ENCODE results near the gene HNRNPH1. TPM values are rescaled to one million over a fixed set of nuclear protein-coding genes. Genes with fewer than 3 reads are reported as not detected.

HNRNPH1 gene
- total RNA-seq, 2 experiments from 2014 or later: 811 to 1,007 TPM

GRCh38 chr5:179617930-179618329 lies 5.5 kb downstream of the HNRNPH1 start:
- CTCF ChIA-PET: interaction anchor here (1.5 kb wide), 1 partner anchor 61 kb away, joined by 3 read pairs; no protein-coding TSS in a partner anchor
- peaks cover 66% of the 10 kb centered on the region for H3K4me1 Mint-ChIP-seq
- no peaks in the 10 kb centered on the region for H3K27me3 Mint-ChIP-seq
- no peaks in the 10 kb centered on the region for H3K9me3 Mint-ChIP-seq (ENCODE audit: low read depth)
- ATAC-seq: no peak
- peak overlapping the region; percentile 69 for H3K27ac Mint-ChIP-seq
- H3K36me3 Mint-ChIP-seq: peaks cover 85% of the 10 kb centered on the region
- no peak overlapping the region for H3K4me3 Mint-ChIP-seq
- DNase-seq: no peak

GRCh38 chr5:179616002-179616594 lies 7.4 kb downstream of the HNRNPH1 start:
- Mint-ChIP-seq H3K9me3 (ENCODE audit: low read depth) (no peaks in the 10 kb centered on the region), H3K27ac (peak overlapping the region; percentile 39), H3K36me3 (peaks cover 79% of the 10 kb centered on the region), H3K27me3 (no peaks in the 10 kb centered on the region), H3K4me1 (peaks cover 64% of the 10 kb centered on the region), H3K4me3 (no peak overlapping the region)
- DNase-seq: no peak
- no peak for ATAC-seq
- CTCF ChIA-PET: interaction anchor here (0.7 kb wide), 1 partner anchor 8 kb away, joined by 3 read pairs; the partner anchor contains the start of gene HNRNPH1

GRCh38 chr5:179615203-179615602 lies 8.3 kb downstream of the HNRNPH1 start:
- Mint-ChIP-seq H3K4me1 (peaks cover 64% of the 10 kb centered on the region), H3K36me3 (peaks cover 79% of the 10 kb centered on the region), H3K9me3 (ENCODE audit: low read depth) (no peaks in the 10 kb centered on the region), H3K4me3 (no peak overlapping the region), H3K27me3 (no peaks in the 10 kb centered on the region), H3K27ac (no peak overlapping the region)
- no peak for DNase-seq
- CTCF ChIA-PET: interaction anchor here (4.8 kb wide), 1 partner anchor 7 kb away, joined by 35 read pairs; the partner anchor contains the start of gene HNRNPH1
- no peak for ATAC-seq

GRCh38 chr5:179614745-179615144 lies 8.7 kb downstream of the HNRNPH1 start:
- no peaks in the 10 kb centered on the region for H3K9me3 Mint-ChIP-seq (ENCODE audit: low read depth)
- H3K4me1 Mint-ChIP-seq: peaks cover 65% of the 10 kb centered on the region
- CTCF ChIA-PET: interaction anchor here (4.8 kb wide), 1 partner anchor 7 kb away, joined by 35 read pairs; the partner anchor contains the start of gene HNRNPH1
- ATAC-seq: no peak
- H3K36me3 Mint-ChIP-seq: peaks cover 79% of the 10 kb centered on the region
- DNase-seq: no peak
- H3K27me3 Mint-ChIP-seq: no peaks in the 10 kb centered on the region
- no peak overlapping the region for H3K4me3 Mint-ChIP-seq
- H3K27ac Mint-ChIP-seq: no peak overlapping the region

- ATAC-seq (peak; percentile 7), DNase-seq (no peak)
- H3K4me3 Mint-ChIP-seq: no peak overlapping the region
- CTCF ChIA-PET: interaction anchor here (1.3 to 4.8 kb wide), 2 partner anchors 8 to 13 kb away, joined by 3 to 35 read pairs; partner anchors contain the start of gene HNRNPH1
- no peak overlapping the region for H3K27ac Mint-ChIP-seq
- peaks cover 68% of the 10 kb centered on the region for H3K4me1 Mint-ChIP-seq
- H3K36me3 Mint-ChIP-seq: peaks cover 76% of the 10 kb centered on the region
- no peaks in the 10 kb centered on the region for H3K9me3 Mint-ChIP-seq (ENCODE audit: low read depth)
- H3K27me3 Mint-ChIP-seq: no peaks in the 10 kb centered on the region
These were observed 9.9 kb downstream of the HNRNPH1 start for GRCh38 chr5:179613460-179614071.

GRCh38 chr5:179612577-179613459 lies 10.7 kb downstream of the HNRNPH1 start:
- ATAC-seq: no peak
- Mint-ChIP-seq H3K4me3 (no peak overlapping the region), H3K4me1 (peaks cover 70% of the 10 kb centered on the region), H3K27ac (peak overlapping the region; percentile 20), H3K9me3 (ENCODE audit: low read depth) (no peaks in the 10 kb centered on the region), H3K27me3 (no peaks in the 10 kb centered on the region), H3K36me3 (peaks cover 74% of the 10 kb centered on the region)
- CTCF ChIA-PET: interaction anchor here (1.3 to 4.8 kb wide), 2 partner anchors 9 to 12 kb away, joined by 3 to 35 read pairs; partner anchors contain the start of gene HNRNPH1
- DNase-seq: no peak

- H3K9me3 Mint-ChIP-seq (ENCODE audit: low read depth): no peaks in the 10 kb centered on the region
- no peak for DNase-seq
- CTCF ChIA-PET: interaction anchor here (4.8 kb wide), 1 partner anchor 11 kb away, joined by 35 read pairs; the partner anchor contains the start of gene HNRNPH1
- H3K36me3 Mint-ChIP-seq: peaks cover 56% of the 10 kb centered on the region
- H3K4me1 Mint-ChIP-seq: peaks cover 58% of the 10 kb centered on the region
- no peak overlapping the region for H3K4me3 Mint-ChIP-seq
- no peaks in the 10 kb centered on the region for H3K27me3 Mint-ChIP-seq
- H3K27ac Mint-ChIP-seq: peak overlapping the region; percentile 10
- ATAC-seq: no peak
These were observed 12.6 kb downstream of the HNRNPH1 start for GRCh38 chr5:179610903-179611265.

- Mint-ChIP-seq H3K27me3 (no peaks in the 10 kb centered on the region), H3K36me3 (peaks cover 52% of the 10 kb centered on the region), H3K4me3 (no peak overlapping the region), H3K4me1 (peaks cover 54% of the 10 kb centered on the region), H3K27ac (no peak overlapping the region), H3K9me3 (ENCODE audit: low read depth) (no peaks in the 10 kb centered on the region)
- ATAC-seq: no peak
- no peak for DNase-seq
- CTCF ChIA-PET: interaction anchor here (4.8 kb wide), 1 partner anchor 12 kb away, joined by 35 read pairs; the partner anchor contains the start of gene HNRNPH1
These were observed 13.2 kb downstream of the HNRNPH1 start for GRCh38 chr5:179610109-179610902.

GRCh38 chr5:179609834-179610108 lies 13.7 kb downstream of the HNRNPH1 start:
- ATAC-seq: no peak
- H3K27ac Mint-ChIP-seq: peak overlapping the region; percentile 5
- no peaks in the 10 kb centered on the region for H3K9me3 Mint-ChIP-seq (ENCODE audit: low read depth)
- no peaks in the 10 kb centered on the region for H3K27me3 Mint-ChIP-seq
- H3K4me1 Mint-ChIP-seq: peaks cover 53% of the 10 kb centered on the region
- CTCF ChIA-PET: no interaction called here
- no peak overlapping the region for H3K4me3 Mint-ChIP-seq
- DNase-seq: no peak
- peaks cover 47% of the 10 kb centered on the region for H3K36me3 Mint-ChIP-seq

- Mint-ChIP-seq H3K4me3 (no peak overlapping the region), H3K27me3 (no peaks in the 10 kb centered on the region), H3K4me1 (peaks cover 45% of the 10 kb centered on the region), H3K36me3 (peaks cover 38% of the 10 kb centered on the region), H3K27ac (peak overlapping the region; percentile 78), H3K9me3 (ENCODE audit: low read depth) (no peaks in the 10 kb centered on the region)
- DNase-seq: peak; percentile 85
- peak; percentile 73 for ATAC-seq
- CTCF ChIA-PET: interaction anchor here (0.7 to 1.6 kb wide), 3 partner anchors 10 to 20 kb away, joined by 3 to 8 read pairs (median 3); partner anchors contain the start of gene HNRNPH1
These were observed 15.3 kb downstream of the HNRNPH1 start for GRCh38 chr5:179608131-179608581.

GRCh38 chr5:179607160-179607931 lies 16.1 kb downstream of the HNRNPH1 start:
- Mint-ChIP-seq H3K27ac (peak overlapping the region; percentile 78), H3K4me1 (peaks cover 40% of the 10 kb centered on the region), H3K36me3 (peaks cover 34% of the 10 kb centered on the region), H3K4me3 (no peak overlapping the region), H3K27me3 (no peaks in the 10 kb centered on the region), H3K9me3 (ENCODE audit: low read depth) (no peaks in the 10 kb centered on the region)
- ATAC-seq: no peak
- DNase-seq: no peak
- CTCF ChIA-PET: interaction anchor here (0.7 to 1.6 kb wide), 3 partner anchors 9 to 21 kb away, joined by 3 to 8 read pairs (median 3); partner anchors contain the start of gene HNRNPH1

GRCh38 chr5:179606910-179607159 lies 16.6 kb downstream of the HNRNPH1 start:
- H3K27me3 Mint-ChIP-seq: no peaks in the 10 kb centered on the region
- no peak for ATAC-seq
- peaks cover 38% of the 10 kb centered on the region for H3K4me1 Mint-ChIP-seq
- no peak overlapping the region for H3K4me3 Mint-ChIP-seq
- CTCF ChIA-PET: no interaction called here
- H3K27ac Mint-ChIP-seq: no peak overlapping the region
- peaks cover 32% of the 10 kb centered on the region for H3K36me3 Mint-ChIP-seq
- no peaks in the 10 kb centered on the region for H3K9me3 Mint-ChIP-seq (ENCODE audit: low read depth)
- no peak for DNase-seq

Measured in activated CD8-positive, alpha-beta memory T cell treated with anti-CD3 and anti-CD28 coated beads, Interleukin-2, amount 10 ng/mL, durations not matched to agents 7 days and 5 days (primary cell).